ENCODE measurements around the gene PRPSAP2.

PRPSAP2 gene

GRCh38 chr17:18950944-18951905, 93.3 kb downstream of the PRPSAP2 start:
- H3K27ac ChIP-seq = no peak overlapping the region
- no peaks in the 10 kb centered on the region for H3K36me3 ChIP-seq (ENCODE audit: insufficient read depth)
- H3K4me2 ChIP-seq = no peak overlapping the region
- no peaks in the 10 kb centered on the region for H4K20me1 ChIP-seq (ENCODE audit: insufficient read depth)
- H2AFZ ChIP-seq (ENCODE audit: low read depth) = no peak overlapping the region
- no peak for TF ChIP-seq CTCF (conservative IDR thresholded peaks at IDR 0.05; ENCODE audit: low read depth, low read length)
- no peak overlapping the region for H3K9ac ChIP-seq
- H3K27me3 ChIP-seq (ENCODE audit: insufficient read depth, low read depth) = no peaks in the 10 kb centered on the region
- H3K79me2 ChIP-seq (ENCODE audit: insufficient read depth, low read depth) = no peaks in the 10 kb centered on the region
- no peak overlapping the region for H3K4me3 ChIP-seq (IDR thresholded peaks at IDR 0.05; ENCODE audit: insufficient read depth, low read depth, low read length)
- H3K4me1 ChIP-seq (ENCODE audit: low read depth, poor library complexity, severe bottlenecking) = no peaks in the 10 kb centered on the region

GRCh38 chr17:18951941-18952842, 94.3 kb downstream of the PRPSAP2 start, which contains the start of gene SLC5A10:
Gene SLC5A10, plus strand, starts transcription at chr17:18952165. Its CDS starts 41 bp downstream, at chr17:18952206.
- H2AFZ ChIP-seq (ENCODE audit: low read depth) = no peak within 1 kb of the TSS
- no peak within 1 kb of the TSS for H3K27ac ChIP-seq
- no peaks in the 10 kb centered on the region for H3K4me1 ChIP-seq (ENCODE audit: low read depth, poor library complexity, severe bottlenecking)
- no peak within 1 kb of the TSS for H3K9ac ChIP-seq
- no peaks in the 10 kb centered on the region for H3K36me3 ChIP-seq (ENCODE audit: insufficient read depth)
- no peaks in the 10 kb centered on the region for H4K20me1 ChIP-seq (ENCODE audit: insufficient read depth)
- no peak for TF ChIP-seq CTCF (conservative IDR thresholded peaks at IDR 0.05; ENCODE audit: low read depth, low read length)
- no peak within 1 kb of the TSS for H3K4me3 ChIP-seq (IDR thresholded peaks at IDR 0.05; ENCODE audit: insufficient read depth, low read depth, low read length)
- H3K27me3 ChIP-seq (ENCODE audit: insufficient read depth, low read depth) = no peaks in the 10 kb centered on the region
- H3K79me2 ChIP-seq (ENCODE audit: insufficient read depth, low read depth) = no peaks in the 10 kb centered on the region
- H3K4me2 ChIP-seq = no peak within 1 kb of the TSS

GRCh38 chr17:18953231-18953728, 95.3 kb downstream of the PRPSAP2 start:
- Histone ChIP-seq H3K4me2 (no peak overlapping the region), H3K4me1 (ENCODE audit: low read depth, poor library complexity, severe bottlenecking) (no peaks in the 10 kb centered on the region), H3K27me3 (ENCODE audit: insufficient read depth, low read depth) (no peaks in the 10 kb centered on the region), H3K27ac (no peak overlapping the region), H4K20me1 (ENCODE audit: insufficient read depth) (no peaks in the 10 kb centered on the region), H3K36me3 (ENCODE audit: insufficient read depth) (no peaks in the 10 kb centered on the region), H3K79me2 (ENCODE audit: insufficient read depth, low read depth) (no peaks in the 10 kb centered on the region), H3K4me3 (IDR thresholded peaks at IDR 0.05; ENCODE audit: insufficient read depth, low read depth, low read length) (no peak overlapping the region), H3K9ac (no peak overlapping the region), H2AFZ (ENCODE audit: low read depth) (no peak overlapping the region)
- TF ChIP-seq CTCF (conservative IDR thresholded peaks at IDR 0.05; ENCODE audit: low read depth, low read length) = no peak

- H3K27ac ChIP-seq = no peak overlapping the region
- H3K27me3 ChIP-seq (ENCODE audit: insufficient read depth, low read depth) = no peaks in the 10 kb centered on the region
- no peak for TF ChIP-seq CTCF (conservative IDR thresholded peaks at IDR 0.05; ENCODE audit: low read depth, low read length)
- H4K20me1 ChIP-seq (ENCODE audit: insufficient read depth) = no peaks in the 10 kb centered on the region
- no peaks in the 10 kb centered on the region for H3K36me3 ChIP-seq (ENCODE audit: insufficient read depth)
- no peak overlapping the region for H3K4me3 ChIP-seq (IDR thresholded peaks at IDR 0.05; ENCODE audit: insufficient read depth, low read depth, low read length)
- H3K4me2 ChIP-seq = no peak overlapping the region
- H3K4me1 ChIP-seq (ENCODE audit: low read depth, poor library complexity, severe bottlenecking) = no peaks in the 10 kb centered on the region
- no peak overlapping the region for H2AFZ ChIP-seq (ENCODE audit: low read depth)
- H3K9ac ChIP-seq = no peak overlapping the region
- H3K79me2 ChIP-seq (ENCODE audit: insufficient read depth, low read depth) = no peaks in the 10 kb centered on the region
These were observed 96.4 kb downstream of the PRPSAP2 start for GRCh38 chr17:18954321-18954720.
